Caki2 (cell line): Measurements from ENCODE around the gene OR5P2. TPM values are rescaled to one million over a fixed set of nuclear protein-coding genes. Genes with fewer than 3 reads are reported as not detected.

Source experiments
- total RNA-seq: library from RNA; depleted of rRNA; stranded (reverse); fragments of >200 nt; shearing (Covaris generic); gene quantifications from 2 replicates; pipeline ENCODE4 v1.2.3, GENCODE V29; 2014; ENCODE audit warnings: low replicate concordance; rRNA removed

Gene OR5P2
- total RNA-seq, 1 experiment from 2014 or later = not detected

Other genes with a start within 250 kb of the OR5P2 start
- gene CYB5R2, start 123.4 kb downstream of the OR5P2 start, total RNA-seq = not detected in 2 replicates
- gene OVCH2, start 90.5 kb downstream of the OR5P2 start, total RNA-seq = not detected in 2 replicates
- gene OR5P3, start 33.9 kb upstream of the OR5P2 start, total RNA-seq = not detected in 2 replicates
- gene OR10A6, start 134.3 kb upstream of the OR5P2 start, total RNA-seq = not detected in 2 replicates
- gene OR10A3, start 144.8 kb upstream of the OR5P2 start, total RNA-seq = not detected in 2 replicates
- not detected in 2 replicates for gene NLRP10, start 168.5 kb upstream of the OR5P2 start, total RNA-seq
- gene EIF3F, start 190.4 kb upstream of the OR5P2 start, total RNA-seq = 362 and 393 TPM in 2 replicates